Measurements from ENCODE around the gene BAIAP2L1.
"Not testable (repeated sequence)": the region's sequence is repeated elsewhere in the genome, so short reads cannot be mapped to it uniquely, and the experiment has no call there.

Gene BAIAP2L1, protein sequence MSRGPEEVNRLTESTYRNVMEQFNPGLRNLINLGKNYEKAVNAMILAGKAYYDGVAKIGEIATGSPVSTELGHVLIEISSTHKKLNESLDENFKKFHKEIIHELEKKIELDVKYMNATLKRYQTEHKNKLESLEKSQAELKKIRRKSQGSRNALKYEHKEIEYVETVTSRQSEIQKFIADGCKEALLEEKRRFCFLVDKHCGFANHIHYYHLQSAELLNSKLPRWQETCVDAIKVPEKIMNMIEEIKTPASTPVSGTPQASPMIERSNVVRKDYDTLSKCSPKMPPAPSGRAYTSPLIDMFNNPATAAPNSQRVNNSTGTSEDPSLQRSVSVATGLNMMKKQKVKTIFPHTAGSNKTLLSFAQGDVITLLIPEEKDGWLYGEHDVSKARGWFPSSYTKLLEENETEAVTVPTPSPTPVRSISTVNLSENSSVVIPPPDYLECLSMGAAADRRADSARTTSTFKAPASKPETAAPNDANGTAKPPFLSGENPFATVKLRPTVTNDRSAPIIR

DNA sequence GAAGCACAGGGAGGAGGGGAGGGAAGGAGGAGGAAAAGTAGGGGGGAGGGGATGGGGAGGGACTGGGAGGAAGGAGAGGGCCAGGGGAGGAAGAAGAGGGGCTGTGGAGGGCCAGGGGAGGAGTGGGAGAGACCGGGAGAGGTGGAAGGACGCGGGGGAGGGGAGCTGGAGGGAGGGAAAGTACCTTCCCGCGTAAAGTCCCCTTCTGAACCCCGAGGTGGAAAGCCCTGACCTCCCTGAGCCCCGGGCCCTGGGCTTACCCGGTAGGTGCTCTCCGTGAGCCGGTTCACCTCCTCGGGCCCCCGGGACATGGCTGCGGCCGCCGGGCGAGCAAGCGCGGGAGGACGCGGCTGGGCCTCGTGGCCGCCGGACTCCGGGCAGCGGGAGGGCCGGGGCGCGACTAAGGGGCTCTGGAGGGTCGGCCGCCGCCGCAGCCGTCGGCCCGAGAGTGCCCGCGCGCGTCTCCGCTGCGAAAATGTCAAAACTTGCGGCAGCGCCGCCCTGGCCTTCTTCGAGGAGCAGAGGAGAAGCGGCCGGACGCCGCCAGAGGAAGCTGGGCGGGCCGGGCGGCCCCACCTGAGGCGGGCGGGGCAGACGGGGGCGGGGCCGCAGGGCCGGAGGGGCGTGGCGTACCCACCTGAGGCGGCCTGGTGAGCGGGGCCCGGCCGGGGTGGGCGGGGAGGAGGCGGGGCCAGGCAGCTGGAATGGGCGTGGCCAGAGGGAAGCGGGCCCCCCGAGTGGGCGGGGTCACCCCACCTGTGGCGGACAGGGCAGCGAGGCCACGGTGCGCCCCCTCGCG lies at the start of gene BAIAP2L1:
Gene BAIAP2L1 (minus strand): TSS at position 549 of the 799 bp plus-strand sequence. CDS start 238 bp downstream, at position 311.
- DNase-seq = no peak

DNA sequence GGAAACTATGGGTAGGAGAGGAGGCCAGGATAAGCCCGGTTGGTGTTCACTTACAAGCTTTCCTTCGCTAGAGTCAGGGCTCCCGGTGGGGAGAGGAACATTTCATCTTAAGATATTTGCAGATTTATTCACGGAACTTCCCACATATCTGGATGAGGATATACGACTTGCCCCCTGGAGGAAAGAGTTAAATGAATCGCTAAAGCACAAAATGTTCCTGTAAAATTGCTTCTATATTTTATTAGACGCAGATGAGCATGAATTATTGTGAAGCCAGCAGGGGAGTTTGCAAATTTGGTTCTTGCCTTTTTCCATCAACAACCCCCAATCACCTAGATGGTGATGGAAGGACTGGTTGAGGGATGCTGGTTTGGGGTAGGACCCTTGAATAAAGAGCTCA lies 47.9 kb upstream of the BAIAP2L1 start:
- DNase-seq = no peak

DNA sequence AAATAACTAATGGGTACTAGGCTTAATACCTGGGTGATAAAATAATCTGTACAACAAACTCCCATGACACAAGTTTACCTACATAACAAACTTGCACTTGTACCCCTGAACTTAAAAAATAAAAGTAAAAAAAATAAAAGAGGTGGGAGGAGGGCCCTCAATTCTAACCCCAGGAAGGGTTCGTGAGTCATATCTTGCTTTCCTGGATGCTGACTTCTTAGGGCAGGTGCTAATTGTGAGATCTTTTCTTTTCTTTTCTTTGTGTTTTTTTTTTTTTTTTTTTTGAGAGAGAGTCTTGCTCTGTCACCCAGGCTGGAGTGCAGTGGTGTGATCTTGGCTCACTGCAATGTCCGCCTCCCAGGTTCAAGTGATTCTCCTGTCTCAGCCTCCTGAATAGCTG lies 40.1 kb upstream of the BAIAP2L1 start:
- not testable (repeated sequence) for DNase-seq

DNA sequence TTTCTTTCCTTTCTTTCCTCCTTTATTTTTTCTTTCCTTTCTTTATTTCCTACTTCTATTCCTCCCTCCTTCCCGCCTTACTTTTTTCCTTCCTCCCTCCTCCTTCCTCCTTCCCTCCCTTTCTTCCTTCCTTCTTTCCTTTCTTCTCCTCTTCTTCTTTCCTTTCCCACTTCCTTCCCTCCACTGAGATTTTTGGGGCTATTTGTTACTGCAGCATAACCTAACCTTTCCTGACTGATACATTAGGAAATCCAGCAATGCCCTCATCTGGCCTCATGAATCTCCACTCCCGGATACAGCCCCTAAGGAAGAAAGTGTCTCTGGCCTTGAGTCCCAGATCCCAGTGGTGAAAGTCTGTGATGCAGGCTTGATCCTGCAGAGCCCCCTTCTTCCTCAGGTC lies 38.6 kb upstream of the BAIAP2L1 start:
- DNase-seq = no peak

DNA sequence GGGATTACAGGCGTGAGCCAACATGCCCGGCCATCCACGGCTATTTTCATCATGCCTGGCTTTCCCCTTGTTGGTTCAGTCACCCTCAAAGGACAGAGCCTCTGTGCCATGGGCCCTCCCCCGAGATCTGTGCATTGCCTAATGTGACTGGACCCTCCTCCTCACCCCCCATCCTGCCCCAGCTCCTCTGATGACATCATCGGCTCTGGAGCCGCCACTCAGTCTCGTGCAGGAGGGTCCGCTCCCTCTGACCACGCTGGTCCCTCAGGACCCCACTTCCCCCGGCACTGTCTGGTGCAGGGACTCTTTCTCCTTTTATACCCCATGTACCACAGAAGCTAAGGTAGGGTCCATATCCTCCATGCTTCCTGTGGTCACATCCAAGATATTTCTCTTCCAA lies 33.2 kb upstream of the BAIAP2L1 start:
- DNase-seq = no peak

DNA sequence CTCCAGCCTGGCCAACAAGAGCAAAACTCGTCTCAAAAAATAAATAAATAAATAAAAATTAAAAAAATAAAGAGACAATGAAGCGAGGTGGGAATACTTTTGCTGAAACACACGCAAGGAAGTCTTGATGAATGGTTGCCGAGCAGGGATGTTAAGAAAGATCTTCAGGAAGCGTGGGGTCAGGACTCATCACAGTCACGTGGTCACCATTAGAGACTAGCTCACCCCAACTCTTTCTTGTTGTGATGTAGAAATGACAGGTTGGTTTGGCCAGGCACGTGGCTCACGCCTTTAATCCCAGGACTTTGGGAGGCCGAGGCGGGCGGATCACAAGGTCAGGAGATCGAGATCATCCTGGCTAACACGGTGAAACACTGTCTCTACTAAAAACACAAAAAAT lies 28.9 kb upstream of the BAIAP2L1 start:
- no peak for DNase-seq

DNA sequence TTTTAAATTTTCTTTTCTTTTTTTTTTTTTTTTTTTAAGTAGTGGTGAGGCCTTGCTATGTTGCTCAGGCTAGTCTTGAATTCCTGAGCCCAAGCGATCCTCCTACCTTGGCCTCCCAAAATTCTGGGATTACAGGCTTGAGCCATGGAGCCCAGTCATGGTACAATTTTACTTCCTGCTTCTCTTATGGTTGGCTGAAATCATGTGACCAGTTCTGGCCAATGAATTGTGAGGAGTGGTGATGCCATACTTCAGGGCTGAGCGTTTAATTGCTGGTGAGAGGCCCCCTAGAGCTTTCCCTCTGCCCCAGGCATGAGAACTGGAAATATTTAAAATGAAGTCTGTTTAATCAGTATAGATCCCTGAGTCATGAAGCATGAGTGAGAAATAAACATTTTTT lies 22.2 kb upstream of the BAIAP2L1 start:
- DNase-seq = no peak

DNA sequence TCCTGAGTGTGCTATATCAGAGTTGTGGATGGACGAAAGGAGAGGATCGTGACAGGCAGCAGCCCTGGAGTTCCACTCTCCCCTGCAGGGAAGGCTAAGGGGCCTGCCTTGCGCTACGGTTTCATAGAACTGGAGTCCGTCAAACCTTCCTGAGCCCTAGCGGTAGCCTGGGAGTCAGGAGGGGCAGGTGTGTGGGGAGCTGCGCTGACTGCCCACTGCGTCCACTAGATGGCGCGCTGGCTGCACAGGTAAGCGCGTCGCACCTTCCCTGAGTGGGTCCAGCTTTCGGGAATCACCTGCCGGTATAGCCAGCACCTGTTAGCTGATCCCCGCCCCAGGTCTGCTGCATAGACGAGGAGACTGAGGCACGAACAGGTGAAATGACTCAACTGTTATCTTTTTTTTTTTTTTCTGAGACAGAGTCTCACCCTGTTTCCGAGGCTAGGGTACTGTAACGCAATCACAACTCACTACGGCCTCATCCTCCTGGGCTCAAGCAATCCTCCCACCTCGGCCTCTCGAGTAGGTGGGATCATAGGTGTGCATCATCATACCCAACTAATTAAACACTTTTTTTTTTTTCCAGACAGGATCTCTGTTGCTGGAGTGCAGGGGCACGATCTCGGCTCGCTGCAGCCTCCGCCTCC lies 20.2 kb upstream of the BAIAP2L1 start:
- no peak for DNase-seq

DNA sequence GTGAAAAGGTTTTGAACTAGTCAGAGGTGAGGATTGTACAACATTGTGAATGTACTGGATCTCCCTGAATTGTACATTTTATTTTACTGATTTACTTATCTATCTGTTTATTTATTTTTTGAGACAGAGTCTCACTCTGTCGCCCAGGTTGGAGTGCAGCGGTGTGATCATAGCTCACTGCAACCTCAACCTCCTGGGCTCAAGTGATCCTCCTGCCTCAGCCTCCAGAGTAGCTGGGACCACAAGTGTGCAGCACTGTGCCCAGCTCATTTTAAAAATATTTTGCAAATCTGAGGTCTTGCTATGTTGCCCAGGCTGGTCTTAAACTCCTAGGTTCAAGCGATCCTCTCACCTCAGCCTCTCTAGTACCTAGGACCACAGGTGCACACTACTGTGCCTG lies 19.1 kb upstream of the BAIAP2L1 start:
- DNase-seq = not testable (repeated sequence)

DNA sequence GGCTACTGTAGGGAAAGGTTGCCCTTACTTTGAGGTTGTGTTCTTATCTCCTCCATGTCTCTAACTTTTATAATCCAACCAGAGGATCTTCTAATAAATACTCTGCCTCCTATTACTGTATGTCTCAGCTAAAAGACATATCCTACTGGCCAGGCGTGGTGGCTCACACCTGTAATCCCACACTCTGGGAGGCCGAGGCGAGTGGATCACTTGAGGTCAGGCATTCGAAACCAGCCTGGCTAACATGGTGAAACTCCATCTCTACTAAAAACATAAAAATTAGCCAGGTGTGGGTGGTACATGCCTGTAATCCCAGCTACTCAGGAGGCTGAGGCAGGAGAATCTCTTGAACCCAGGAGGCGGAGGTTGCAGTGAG lies 18.4 kb upstream of the BAIAP2L1 start:
- not testable (repeated sequence) for DNase-seq

DNA sequence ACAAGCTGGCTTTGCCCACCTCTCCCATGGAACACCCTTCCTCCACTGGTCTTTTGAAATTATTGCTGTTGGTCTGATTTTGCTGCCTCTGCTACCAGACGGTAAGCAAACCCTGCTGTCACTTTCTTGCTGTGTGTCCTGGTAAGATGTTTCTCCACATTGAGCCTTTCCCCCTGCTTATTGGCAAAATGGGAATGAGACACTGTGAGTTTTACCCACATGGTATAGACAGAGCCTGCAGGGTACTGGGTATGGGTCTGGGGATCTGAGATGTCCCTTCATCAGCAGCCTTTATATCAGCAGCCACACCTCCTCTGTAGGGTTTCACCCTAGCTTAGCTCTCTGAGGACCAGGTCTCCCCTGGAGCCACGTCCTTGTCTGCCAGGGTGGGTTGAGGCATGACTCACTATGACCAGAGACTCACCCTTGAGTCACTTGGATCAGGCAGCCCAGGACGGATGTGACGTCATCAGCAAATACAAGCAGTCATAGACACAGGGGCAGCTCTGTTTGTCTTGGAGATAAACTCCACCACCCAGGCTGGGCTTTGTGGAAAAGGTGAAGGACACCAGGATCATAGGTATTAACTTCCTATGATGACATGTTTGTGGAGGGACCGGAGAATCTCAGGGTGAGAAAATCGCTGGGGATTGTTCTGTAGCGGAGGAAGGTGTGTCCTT lies 17.9 kb upstream of the BAIAP2L1 start:
- DNase-seq = no peak

DNA sequence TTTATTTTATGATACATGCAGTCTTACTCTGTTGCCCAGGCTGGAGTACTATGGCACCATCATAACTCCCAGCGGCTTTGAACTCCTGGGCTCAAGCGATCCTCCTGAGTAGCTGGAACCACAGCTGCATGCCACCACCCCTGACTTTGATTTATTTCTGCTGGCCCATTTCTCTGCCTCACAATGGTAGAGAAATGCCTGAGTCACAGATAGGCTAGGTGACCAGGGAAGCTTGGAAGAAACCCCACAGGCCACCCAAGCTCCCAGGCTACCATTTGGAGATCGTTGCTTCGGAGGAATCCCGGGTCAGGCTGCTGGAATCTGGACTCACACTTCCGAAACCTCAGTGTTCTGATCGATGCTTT lies 17.4 kb upstream of the BAIAP2L1 start:
- no peak for DNase-seq

DNA sequence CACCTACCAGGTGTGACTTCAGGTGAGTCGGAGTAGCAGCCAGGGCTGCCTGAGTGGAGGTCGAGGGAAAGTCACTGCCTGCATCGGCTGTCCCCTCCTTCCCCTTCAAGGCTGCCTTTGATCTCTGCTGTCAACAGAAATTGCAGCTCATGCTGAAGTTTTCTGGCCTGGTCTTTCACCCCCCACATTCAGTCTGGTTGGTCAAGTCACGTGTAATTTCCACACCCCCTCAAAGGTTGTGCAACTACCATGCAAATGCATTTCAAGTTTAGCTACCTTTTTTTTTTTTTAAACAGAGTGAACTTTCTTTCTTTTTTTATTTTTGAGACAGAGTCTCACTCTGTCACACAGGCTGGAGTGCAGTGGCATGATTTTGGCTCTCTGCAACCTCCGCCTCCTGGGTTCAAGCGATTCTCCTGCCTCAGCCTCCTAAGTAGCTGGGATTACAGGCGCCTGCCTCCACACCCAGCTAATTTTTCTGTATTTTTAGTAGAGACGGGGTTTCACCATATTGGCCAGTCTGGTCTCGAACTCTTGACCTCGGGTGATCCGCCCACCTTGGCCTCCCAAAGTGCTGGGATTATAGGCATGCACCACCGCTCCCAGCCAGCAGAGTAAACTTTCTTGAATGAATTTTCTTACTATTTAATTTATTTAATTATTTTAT lies 16.8 kb upstream of the BAIAP2L1 start:
- not testable (repeated sequence) for DNase-seq

DNA sequence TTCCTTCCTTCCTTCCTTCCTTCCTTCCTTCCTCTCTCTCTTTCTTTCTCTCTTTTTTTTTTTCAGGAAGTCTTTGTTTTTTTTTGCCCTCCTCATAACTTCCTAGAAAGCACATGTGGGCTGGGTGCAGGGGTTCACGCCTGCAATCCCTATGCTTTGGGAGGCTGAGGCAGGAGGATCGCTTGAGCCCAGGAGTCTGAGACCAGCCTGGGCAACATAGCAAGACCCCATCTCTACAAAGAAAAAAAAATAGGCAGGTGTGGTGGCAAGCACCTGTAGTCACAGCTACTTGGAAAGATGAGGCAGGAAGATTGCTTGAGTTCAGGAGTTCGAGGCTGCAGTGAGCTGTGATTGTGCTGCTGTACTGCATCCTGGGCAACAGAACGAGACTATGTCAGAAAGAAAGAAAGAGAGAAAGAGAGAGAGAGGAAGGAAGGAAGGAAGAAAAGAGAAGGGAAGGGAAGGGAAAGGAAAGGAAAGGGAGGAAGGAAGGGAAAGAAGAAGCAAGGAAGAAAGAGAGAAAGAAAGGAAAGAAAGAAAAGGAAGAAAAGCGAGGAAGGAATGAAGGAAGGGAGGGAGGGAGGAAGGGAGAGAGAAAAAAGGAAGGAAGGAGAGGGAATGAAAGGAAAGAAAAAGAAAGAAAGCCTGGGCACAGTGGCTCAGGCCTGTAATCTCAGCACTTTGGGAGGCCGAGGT lies 13.5 kb upstream of the BAIAP2L1 start:
- no peak for DNase-seq

DNA sequence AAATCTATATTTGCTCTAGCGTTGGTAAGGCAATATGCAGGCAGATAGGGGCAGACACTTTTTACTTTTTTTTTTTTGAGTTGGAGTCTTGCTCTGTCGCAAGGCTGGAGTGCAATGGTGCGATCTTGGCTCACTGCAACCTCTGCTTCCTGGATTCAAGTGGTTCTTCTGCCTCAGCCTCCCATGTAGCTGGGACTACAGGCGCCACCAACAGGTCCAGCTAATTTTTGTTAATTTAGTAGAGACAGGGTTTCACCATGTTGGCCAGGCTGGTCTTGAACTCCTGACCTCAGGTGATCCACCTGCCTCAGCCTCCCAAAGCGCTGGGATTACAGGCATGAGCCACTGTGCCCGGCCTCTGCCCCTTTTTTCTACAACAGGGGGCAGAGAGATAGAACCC lies 12.8 kb upstream of the BAIAP2L1 start:
- DNase-seq = not testable (repeated sequence)

DNA sequence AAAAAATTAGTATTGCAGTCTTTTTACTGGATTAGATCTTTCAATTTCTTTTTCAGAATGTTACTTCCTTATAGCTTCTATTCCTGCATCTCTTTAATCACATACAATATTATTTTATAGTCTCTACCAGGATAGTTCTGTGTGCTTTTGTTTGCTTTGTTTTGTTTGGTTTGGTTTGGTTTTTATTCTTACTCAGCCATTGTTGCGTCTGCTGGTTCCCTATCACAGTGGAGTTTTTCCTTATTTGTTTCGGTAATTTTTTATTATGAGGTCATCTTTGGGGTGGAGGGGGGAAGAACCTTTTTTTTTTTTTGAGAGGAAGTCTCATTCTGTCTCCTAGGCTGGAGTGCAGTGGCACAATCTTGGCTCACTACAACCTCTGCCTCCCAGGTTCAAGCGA lies 9.0 kb upstream of the BAIAP2L1 start:
- no peak for DNase-seq

DNA sequence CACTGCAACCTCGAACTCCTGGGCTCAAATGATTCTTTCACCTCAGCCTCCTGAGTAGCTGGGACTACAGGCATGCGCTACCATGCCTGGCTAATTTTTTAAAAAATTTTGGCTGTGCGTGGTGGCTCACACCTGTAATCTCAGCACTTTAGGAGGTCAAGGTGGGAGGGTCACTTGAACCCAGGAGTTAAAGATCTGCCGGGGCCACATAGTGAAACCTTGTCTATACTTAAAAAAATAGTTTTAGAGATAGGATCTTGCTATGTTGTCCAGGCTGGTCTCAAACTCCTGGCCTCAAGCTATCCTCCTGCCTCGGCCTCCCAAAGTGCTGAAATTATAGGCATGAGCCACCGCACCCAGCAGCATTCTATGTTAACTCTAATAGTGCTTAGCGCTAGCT lies 7.3 kb upstream of the BAIAP2L1 start:
- DNase-seq = not testable (repeated sequence)

DNA sequence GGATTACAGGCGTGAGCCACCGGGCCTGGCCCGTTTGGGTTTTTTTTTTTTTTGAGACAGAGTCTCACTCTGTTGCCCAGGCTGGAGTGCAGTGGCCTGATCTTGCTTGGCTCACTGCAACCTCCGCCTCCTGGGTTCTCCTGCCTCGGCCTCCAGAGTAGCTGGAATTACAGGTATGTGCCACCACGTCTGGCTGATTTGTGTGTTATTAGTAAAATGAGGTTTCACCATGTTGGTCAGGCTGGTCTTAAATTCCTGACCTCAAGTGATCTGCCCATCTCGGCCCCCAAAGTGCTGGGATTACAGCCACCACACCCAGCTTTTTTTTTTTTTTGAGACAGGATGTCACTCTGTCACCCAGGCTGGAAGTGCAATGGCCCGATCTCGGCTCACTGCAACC lies 5.9 kb upstream of the BAIAP2L1 start:
- no peak for DNase-seq

DNA sequence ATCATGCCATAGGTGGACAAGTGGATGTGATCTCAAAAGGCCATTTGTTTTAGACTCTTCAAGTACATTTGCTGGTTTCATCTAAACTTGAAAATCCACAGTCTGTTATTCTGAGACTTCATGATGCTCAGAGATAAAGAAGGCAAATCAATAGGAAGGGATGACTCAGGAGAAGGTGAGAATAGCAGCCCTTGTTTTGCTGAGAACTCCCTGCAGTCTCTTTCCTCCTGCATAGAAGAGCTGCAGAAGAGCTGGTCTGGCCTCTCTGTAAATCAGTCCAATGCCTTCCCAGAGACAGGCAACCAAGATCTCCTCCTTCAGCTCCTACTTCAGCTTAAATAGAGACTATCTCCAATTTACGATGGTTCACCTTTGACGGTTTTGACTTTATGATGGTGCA lies 4.0 kb upstream of the BAIAP2L1 start:
- no peak for DNase-seq

DNA sequence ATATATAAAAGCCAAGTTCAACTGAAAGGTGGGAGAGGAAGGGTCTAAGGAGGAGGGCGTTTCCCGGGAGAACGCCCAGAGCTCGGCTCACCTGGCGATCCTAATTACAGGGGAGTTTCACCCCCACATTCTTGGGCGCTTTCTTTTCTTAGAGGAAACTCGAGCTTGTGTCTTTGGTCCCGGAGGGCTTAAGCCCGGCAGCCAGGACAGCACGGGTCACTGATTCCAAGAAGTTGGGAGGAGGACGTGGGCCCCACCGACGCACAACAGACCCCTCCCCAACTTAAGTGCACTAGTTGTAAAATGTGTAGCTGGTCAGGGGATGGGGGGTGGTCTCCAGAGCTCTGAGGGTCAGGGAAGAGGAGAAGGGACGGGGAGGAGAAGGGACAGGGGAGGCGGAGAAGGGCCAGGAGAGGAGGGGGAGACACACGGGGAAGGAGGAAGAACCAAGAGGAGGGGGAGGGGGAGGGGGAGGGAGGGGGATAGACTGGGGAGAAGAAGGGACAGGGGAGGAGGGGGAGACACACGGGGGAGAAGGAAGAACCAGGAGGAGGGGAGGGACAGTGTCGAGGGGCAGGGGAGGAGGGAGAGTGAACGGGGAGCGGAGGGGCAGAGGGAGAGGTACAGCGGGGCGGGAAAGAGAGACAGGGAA lies 874 bp downstream of the BAIAP2L1 start:
- DNase-seq = no peak

DNA sequence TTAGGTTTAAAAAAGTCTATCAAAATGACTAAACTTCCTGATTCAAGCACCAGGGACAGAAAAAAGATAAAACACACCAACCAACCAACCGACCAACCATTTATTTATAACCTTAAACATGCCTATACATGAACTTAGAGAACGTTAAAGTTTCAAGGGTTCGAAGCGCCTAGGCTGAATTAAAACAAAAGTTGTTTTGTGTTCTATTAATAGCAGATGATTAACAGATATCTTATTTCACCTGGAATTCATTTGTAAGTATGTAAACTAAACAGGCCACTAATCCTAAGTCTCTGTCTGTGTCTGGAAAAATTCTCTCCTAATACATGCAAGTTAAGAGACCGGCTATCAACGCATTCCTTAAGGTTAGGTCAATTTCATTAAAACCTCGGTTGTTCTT lies 1.4 kb downstream of the BAIAP2L1 start:
- no peak for DNase-seq
